Subcutaneous adipose tissue (tissue), 4 donors: ENCODE measurements around the gene BCAN. TPM values are rescaled to one million over a fixed set of nuclear protein-coding genes. Genes with fewer than 3 reads are reported as not detected.

Experiments used
- total RNA-seq, 4 donors: library from RNA; depleted of rRNA; stranded (reverse); fragments of >200 nt; gene quantifications; one replicate each; pipeline ENCODE4 v1.1.0, GENCODE V29; 2016
- TF ChIP-seq, protein P1 (sequence below): fragments of 450-650 bp; IDR thresholded peaks from one replicate; pipeline ENCODE4 v1.5.1; 2016; ENCODE audit warnings: low read depth, mild to moderate bottlenecking, control low read depth, antibody characterized with exemption, moderate library complexity

BCAN gene
- total RNA-seq, 4 donors from 2014 or later = not detected

DNA sequence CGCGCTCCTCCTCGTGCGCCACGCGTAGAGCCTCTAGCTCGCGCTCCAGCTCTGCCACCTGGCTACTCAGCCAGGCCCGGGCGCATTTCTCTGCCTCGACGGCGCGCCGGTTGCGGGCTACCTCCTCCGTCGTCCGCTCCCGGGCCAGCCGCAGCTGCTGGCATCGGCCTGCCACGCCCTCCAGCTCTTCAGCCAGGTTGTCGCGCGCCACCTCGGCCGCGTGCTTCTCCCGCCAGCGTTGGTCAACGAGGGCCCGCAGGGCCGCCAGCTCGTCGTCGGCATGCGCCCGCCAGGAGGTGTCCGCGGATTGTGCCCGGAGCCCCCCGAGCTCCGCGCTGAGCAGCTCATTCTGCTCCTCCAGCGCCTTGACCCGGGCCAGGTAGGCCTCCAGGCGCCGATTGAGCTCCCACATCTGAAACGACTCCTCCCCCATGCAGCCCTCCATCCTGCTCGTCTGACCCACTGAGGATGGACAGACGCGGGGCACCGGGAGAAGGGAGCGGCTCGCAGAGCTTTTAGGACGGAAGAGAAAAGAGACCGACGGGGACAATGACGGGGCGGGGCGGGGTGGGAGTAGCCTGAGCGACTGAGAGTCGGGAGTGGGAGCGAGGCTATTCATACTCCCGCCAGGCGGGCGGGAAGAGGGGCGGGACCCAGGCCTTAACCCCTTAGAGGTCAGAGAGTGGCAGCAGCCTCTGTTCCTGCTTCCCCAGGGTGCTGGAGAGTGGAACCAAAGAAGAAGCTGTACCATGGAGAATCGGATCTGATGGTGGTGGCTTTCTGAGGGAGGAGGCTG lies 35.1 kb downstream of the BCAN start, which contains the start of gene NES:
NES (minus strand) TSS at position 588 of the 796 bp plus-strand sequence; CDS start at position 445, 143 bp downstream.
- TF ChIP-seq, protein P1, sequence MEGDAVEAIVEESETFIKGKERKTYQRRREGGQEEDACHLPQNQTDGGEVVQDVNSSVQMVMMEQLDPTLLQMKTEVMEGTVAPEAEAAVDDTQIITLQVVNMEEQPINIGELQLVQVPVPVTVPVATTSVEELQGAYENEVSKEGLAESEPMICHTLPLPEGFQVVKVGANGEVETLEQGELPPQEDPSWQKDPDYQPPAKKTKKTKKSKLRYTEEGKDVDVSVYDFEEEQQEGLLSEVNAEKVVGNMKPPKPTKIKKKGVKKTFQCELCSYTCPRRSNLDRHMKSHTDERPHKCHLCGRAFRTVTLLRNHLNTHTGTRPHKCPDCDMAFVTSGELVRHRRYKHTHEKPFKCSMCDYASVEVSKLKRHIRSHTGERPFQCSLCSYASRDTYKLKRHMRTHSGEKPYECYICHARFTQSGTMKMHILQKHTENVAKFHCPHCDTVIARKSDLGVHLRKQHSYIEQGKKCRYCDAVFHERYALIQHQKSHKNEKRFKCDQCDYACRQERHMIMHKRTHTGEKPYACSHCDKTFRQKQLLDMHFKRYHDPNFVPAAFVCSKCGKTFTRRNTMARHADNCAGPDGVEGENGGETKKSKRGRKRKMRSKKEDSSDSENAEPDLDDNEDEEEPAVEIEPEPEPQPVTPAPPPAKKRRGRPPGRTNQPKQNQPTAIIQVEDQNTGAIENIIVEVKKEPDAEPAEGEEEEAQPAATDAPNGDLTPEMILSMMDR = no peak

GRCh38 chr1:156677616-156678596 lies 36.0 kb downstream of the BCAN start:
- TF ChIP-seq, protein P1 = no peak

DNA sequence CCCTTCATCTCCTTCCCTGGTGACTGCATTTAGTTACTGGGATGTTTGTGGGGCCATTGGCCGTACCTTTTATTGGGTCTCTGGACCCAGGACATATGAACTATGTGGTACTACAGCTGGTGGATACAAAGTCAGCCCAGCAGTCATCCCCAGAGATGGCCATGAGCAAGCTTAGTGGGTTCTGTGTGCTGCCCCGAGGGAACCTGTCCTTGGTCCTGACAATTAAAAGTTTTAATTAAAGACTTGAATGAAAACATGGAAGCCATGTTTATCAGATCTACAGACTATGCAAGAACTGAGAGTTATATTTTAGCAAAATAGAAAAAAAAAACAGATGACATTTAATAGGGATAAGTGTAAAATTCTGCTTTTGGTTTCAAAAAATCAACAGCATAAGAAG lies 38.1 kb downstream of the BCAN start:
- TF ChIP-seq, protein P1 = no peak

GRCh38 chr1:156681196-156681960 lies 39.5 kb downstream of the BCAN start:
- TF ChIP-seq, protein P1 = no peak

- TF ChIP-seq, protein P1 = no peak
These were observed 40.4 kb downstream of the BCAN start for GRCh38 chr1:156682166-156682890.

GRCh38 chr1:156684227-156684782 lies 42.4 kb downstream of the BCAN start:
- TF ChIP-seq, protein P1 = no peak
